Stimulated activated CD4-positive, alpha-beta T cell treated with anti-CD3 and anti-CD28 coated beads, Interleukin-15, amount 100 ng/mL, for 1 hour (primary cell): Measurements from ENCODE around the gene ELMOD2.
"Not testable (repeated sequence)": the region's sequence is repeated elsewhere in the genome, so short reads cannot be mapped to it uniquely, and the experiment has no call there.

ENCODE experiments used
- DNase-seq, 2 donors: peaks; one replicate each; pipeline ENCODE4 v3.0.0-alpha.2; 2020; ENCODE audit warnings: low read depth in 1 of 2, low spot score in 1 of 2

Gene ELMOD2, protein sequence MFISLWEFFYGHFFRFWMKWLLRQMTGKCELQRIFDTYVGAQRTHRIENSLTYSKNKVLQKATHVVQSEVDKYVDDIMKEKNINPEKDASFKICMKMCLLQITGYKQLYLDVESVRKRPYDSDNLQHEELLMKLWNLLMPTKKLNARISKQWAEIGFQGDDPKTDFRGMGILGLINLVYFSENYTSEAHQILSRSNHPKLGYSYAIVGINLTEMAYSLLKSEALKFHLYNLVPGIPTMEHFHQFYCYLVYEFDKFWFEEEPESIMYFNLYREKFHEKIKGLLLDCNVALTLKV

DNA sequence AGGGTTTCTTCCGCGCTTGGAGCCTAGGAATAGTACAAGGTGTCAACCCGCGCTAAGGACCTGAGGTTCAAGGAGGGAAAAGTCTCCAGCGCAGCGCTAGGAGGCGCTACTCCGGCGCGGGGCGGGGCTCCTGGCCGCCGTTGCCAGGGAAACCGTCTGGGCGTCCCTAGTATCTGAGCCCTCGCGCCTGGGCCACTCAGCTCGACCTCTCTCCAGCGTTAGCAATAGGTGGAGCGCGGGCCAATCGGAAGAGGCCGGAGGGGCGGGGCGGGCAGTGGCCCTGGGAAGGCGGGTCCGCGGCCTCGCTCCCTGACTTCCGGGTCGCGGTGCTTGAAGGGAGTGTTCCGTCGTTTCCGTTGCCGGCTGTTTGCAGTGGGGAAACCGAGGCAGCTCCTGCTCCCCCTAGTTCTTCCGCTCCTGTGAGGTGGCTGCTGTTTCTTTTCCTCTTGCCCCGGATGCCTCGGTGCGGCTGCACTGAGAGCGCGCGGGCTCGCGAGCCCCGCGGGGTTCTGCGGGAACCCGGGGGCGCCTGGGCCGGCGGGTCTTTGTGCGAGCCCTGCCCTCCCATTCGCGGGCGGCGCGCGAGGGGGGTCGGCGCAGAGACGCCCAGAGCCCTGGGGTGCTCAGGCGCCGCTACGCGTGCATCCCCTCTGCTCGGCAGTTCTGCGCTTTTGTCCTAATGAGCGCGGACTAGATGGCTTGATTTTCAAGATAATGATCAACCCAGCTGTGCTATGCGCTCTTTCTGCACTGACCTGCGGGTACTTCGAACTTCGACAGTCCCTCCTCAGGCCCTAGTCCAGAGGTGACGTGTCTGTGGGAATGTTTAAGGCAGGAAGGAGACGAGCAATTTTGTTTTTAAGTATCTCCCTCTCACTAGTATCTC is at the start of gene ELMOD2:
Gene ELMOD2 (plus strand): TSS at position 312 of the 886 bp plus-strand sequence. CDS start 1,261 bp downstream, outside the sequence.
- DNase-seq = peak; percentile 92 to 96

GRCh38 chr4:140483445-140483844 is 40.5 kb upstream of the ELMOD2 start:
- no peak for DNase-seq

DNA sequence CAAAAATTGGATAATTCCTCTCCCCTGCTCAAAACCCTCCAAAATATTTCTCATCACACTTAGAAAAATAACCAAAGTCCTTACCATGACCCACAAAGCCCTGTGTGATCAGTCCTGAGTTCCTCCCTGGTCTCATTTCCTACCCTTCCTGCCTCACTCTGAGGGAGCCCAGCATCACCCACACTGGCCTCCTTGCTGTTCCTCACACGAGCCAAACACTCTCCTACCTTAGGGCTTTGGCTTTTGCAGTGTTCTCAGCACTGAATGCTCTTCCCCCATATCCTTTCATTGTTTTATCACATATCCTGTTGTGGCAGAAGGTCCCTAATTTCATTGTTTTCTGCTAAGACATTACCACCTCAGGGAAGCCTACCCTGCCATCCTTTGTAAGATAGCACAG is 38.0 kb upstream of the ELMOD2 start:
- DNase-seq = no peak

DNA sequence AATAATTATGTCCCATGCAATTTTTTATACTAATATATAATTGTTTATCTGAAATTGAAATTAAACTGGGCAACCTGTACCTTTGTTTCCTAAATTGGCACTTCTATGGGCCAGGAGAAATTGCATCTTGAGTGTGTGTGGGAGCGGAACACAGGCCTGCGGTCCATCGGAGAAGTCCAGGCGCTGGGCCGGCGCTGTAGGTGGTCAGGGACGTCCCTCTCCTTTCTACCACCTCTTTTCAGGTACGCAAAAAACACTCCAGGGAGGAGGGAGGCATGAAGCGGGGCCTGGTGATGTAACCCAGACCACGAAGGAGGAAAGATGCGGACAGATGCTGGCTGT is 26.6 kb upstream of the ELMOD2 start:
- DNase-seq = no peak

DNA sequence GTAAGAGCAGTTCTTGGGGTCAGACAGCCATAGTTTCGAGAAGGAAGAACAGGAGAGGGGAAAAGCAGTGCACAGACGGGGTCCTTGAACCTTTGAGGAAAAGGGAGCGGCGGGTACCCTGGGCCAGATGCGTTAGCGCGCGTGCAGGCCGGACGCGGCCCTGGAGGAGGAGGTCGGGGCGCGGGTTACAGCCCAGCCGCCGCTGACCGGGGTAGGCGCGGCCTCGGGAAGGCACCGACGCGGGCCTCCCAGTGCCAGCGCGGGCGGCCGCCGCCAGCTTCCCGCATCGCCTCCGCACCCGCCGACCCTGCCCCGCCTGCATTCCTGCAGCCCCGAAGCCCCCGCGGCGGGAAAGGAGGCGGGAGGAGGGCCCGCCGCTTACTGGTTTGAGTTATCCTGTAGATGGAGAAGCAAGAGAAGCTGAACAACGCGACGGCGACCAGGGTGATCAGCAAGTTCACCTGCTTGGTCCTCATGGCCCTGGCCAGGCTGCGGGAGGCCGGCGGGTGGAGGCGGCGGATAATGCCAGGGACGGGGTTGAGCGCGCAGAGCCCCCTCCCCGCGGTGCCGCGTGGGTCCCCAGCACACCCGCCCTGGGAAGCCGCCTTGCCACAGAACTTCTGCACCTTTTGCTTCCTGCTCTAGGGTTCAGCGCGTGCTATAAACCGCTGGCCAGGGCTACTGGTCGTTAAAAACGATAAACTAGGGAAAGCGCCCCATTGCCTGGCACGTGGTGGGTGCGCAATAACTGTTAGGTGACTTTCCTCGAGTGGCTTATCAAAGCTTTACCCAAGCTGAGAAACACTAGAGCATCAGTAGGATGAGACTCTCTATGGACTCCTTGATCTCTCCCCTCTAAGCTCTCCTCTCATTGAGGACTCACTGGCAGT is 26.0 kb upstream of the ELMOD2 start, which contains the start of gene MGAT4D:
Gene MGAT4D (minus strand): TSS at position 547 of the 890 bp plus-strand sequence. CDS start 71 bp downstream, at position 476.
- no peak for DNase-seq

GRCh38 chr4:140499391-140499790 is 24.6 kb upstream of the ELMOD2 start:
- no peak for DNase-seq

- DNase-seq = no peak
Observed at GRCh38 chr4:140504261-140504660, 19.7 kb upstream of the ELMOD2 start.

DNA sequence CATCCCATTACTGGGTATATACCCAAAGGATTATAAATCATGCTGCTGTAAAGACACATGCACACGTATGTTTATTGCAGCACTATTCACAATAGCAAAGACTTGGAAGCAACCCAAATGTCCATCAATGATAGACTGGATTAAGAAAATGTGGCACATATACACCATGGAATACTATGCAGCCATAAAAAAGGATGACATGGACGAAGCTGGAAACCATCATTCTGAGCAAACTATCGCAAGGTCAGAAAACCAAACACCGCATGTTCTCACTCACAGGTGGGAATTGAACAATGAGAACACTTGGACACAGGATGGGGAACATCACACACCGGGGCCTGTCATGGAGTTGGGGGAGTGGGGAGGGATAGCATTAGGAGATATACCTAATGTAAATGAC is 10.2 kb upstream of the ELMOD2 start:
- not testable (repeated sequence) for DNase-seq

DNA sequence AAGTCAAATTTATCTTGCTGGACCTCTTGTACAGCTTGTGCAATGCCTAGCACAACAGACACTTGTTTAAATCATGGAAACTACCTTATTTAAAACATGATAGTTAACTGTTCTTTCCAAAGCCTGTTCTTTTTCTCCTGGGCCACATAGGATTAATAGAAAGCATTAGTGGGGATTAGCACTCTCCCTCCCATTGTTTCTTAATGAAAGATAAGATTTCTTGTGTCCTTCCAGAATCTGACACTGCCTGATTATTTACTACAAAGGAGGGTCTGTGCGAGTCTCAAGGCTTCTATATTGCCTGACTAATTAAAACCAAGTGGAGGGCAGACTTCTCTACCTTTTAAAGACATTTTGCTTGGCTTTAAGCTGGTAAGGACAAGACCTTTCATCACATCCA is 8.5 kb upstream of the ELMOD2 start:
- no peak for DNase-seq

GRCh38 chr4:140523370-140523856 is 555 bp upstream of the ELMOD2 start:
- DNase-seq = no peak

DNA sequence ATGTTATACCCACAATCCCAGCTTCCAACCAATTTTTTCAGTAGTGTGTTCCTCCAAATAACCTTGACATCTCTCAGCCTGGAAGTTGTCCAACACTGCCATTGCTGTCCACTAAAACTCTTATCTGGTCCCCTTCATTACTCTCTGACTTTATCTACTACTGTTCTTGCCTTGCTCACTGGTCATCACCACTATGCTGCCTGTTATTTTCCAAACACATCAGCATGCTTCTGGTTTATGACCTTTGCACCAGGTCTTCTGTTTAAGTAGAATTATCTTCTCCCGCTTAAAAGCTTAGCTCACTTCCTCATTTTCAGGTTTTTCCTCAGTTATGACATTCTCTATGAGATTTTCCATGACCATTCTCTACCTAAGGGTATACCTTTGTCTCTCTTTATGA is 5.5 kb downstream of the ELMOD2 start:
- no peak for DNase-seq

GRCh38 chr4:140533951-140534480 is 10.0 kb downstream of the ELMOD2 start:
- no peak for DNase-seq

- no peak for DNase-seq
Observed at GRCh38 chr4:140556372-140557085, 32.6 kb downstream of the ELMOD2 start.

DNA sequence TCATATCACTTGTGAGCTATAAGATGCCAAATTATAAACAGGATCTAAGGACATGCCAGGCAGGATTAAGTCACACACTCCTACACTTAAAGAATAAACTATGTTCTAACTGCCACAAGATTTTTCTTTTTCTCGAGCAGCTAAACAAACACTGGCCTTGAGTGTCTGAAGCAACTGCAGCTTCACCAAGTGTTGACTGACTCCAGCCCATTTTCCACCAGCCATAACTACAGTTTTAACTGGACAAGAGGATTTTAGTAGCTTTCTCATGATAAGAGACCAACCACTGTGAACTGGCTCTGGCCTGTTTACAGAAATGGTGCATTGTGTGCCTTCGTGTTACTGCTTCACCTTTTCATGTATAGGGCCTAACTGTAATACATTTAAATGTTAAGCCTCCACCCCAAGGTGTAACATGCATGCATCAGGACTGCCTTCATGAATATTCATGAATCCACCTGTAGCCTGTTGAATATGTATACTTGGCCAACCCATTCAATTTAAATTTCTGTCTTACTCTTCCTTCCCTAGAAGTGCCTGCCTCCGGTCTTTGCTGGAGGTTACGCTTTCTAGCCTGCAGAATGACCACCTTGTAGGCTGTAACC is 34.0 kb downstream of the ELMOD2 start:
- DNase-seq = no peak

- DNase-seq = no peak
Observed at GRCh38 chr4:140559696-140560095, 35.7 kb downstream of the ELMOD2 start.

- no peak for DNase-seq
Observed at GRCh38 chr4:140568507-140569306, 44.7 kb downstream of the ELMOD2 start, which contains the start of gene UCP1. Gene UCP1 (minus strand): TSS chr4:140568961. CDS start chr4:140568729, 232 bp downstream.

DNA sequence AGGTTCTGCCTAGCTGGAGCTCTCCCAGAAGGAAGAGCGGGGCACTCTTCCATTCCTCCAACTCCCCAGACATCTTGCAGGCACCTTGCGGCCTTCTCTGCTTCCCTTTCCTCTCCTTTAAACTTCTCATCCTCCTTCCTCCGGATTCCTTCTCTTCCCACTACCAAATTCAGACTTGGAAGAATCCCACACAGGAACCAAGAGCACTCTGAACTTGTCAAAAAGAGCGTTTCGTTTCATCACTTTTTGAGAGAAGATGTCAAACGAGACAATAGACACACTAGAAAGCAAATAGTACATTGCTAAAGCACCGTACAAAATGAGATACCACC is 45.3 kb downstream of the ELMOD2 start:
- DNase-seq = no peak

GRCh38 chr4:140571620-140572019 is 47.7 kb downstream of the ELMOD2 start:
- no peak for DNase-seq

DNA sequence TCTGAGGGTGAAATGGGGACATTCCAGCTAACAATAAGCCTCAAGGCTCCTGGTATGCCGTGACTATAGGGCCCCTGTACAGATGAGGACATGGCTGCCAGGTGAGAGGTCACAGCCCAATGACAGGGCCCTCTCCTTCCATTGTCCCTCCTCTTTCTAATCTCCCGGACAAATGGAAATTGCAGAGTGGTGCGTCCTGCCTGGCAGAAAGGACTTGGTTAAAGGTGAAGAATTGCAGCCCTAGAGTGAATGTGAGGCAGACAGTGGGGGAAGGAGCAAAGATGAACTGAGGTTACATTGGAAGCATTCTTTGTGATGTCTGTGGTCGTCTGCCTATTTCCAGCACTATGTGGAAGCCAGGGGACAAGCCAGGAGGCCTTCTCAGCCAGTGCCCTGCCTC is 51.5 kb downstream of the ELMOD2 start:
- DNase-seq = no peak
